ENCODE results near the gene RB1. TPM values are rescaled to one million over a fixed set of nuclear protein-coding genes. Genes with fewer than 3 reads are reported as not detected.

Gene RB1
- total and polyA plus RNA-seq, 2 donors (not counting 3 experiments of a cell fraction or from before 2014, with no cell fraction given), result 8.0 to 41.2 TPM

DNA sequence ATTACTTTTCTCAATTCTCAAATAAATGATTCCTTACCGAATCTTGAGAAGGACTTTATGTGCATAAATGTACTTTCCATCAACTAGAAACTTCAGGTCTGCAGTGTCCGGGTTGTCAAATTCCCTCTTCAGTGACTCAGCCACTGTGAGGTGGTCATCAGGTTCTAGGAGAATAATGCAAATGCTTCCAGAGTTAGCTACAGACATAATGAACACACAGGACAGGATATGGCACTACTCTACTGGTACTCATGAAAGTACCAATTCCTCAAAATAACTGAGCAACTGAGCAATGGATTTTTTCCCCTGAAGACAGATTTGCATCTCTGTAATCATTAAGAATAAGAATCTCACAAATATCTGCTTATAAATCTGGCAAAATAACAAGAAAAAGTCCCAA is 198.2 kb downstream of the RB1 start:
- no peak overlapping the region for H2AFZ ChIP-seq (ENCODE audit: low read depth, low read length)
- no peaks in the 10 kb centered on the region for H3K79me2 ChIP-seq (ENCODE audit: control insufficient read depth, insufficient read depth, low read length)
- no peak overlapping the region for H3K4me2 ChIP-seq (ENCODE audit: insufficient read depth, low read length)
- FAIRE-seq, result peak; percentile 15
- no peaks in the 10 kb centered on the region for H4K20me1 ChIP-seq (replicated peaks; ENCODE audit: control insufficient read depth, extremely low read depth, insufficient read depth, low read length)
- no peaks in the 10 kb centered on the region for H3K9me1 ChIP-seq (replicated peaks; ENCODE audit: control insufficient read depth, extremely low read depth, insufficient read depth, low read length)
- no peaks in the 10 kb centered on the region for H3K36me3 ChIP-seq (ENCODE audit: control insufficient read depth in 2 of 2, extremely low read depth in 1 of 2, insufficient read depth in 2 of 2, low read length in 2 of 2)
- no peak for DNase-seq (ENCODE audit: low read depth, low spot score)
- BruUV-seq (replicated peaks), result no TSS peak
- H3K9ac ChIP-seq (replicated peaks; ENCODE audit: extremely low read depth, insufficient read depth, low read length), result no peak overlapping the region
- intact Hi-C loops (cut with micrococcal nuclease) (no loop called here), dilution Hi-C loops (cut with MboI; ENCODE audit: extremely low pct_ligation_motif_present, low sequenced_read_pairs) (no loop called here)
- no peaks in the 10 kb centered on the region for H3K9me3 ChIP-seq (replicated peaks; ENCODE audit: control insufficient read depth, insufficient read depth, low read length)
- no peak overlapping the region for H3K4me3 ChIP-seq (replicated peaks in 1 of 3; ENCODE audit: insufficient read depth in 1 of 3, low read depth in 1 of 3, low read length in 3 of 3)
- POLR2A ChIA-PET, result no interaction called here
- H3K27ac ChIP-seq (ENCODE audit: insufficient read depth, low read depth, low read length), result no peak overlapping the region
- H3K27me3 ChIP-seq (ENCODE audit: control insufficient read depth in 2 of 2, insufficient read depth in 2 of 2, low read length in 2 of 2), result no peaks in the 10 kb centered on the region
- no peak for TF ChIP-seq POLR2AphosphoS5 (IDR thresholded peaks at IDR 0.05; ENCODE audit: insufficient read depth, low read depth, low read length)
- TF ChIP-seq EZH2 (IDR thresholded peaks at IDR 0.05; ENCODE audit: borderline replicate concordance, low read depth, low read length, severe bottlenecking), result no peak
- TF ChIP-seq GATA2 (IDR thresholded peaks at IDR 0.05; ENCODE audit: insufficient read depth, insufficient read length, low read depth, low read length), result no peak
- TF ChIP-seq, protein P1, sequence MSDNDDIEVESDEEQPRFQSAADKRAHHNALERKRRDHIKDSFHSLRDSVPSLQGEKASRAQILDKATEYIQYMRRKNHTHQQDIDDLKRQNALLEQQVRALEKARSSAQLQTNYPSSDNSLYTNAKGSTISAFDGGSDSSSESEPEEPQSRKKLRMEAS (IDR thresholded peaks at IDR 0.05; ENCODE audit: insufficient read depth, insufficient read length), result no peak
- TF ChIP-seq, protein P2, sequence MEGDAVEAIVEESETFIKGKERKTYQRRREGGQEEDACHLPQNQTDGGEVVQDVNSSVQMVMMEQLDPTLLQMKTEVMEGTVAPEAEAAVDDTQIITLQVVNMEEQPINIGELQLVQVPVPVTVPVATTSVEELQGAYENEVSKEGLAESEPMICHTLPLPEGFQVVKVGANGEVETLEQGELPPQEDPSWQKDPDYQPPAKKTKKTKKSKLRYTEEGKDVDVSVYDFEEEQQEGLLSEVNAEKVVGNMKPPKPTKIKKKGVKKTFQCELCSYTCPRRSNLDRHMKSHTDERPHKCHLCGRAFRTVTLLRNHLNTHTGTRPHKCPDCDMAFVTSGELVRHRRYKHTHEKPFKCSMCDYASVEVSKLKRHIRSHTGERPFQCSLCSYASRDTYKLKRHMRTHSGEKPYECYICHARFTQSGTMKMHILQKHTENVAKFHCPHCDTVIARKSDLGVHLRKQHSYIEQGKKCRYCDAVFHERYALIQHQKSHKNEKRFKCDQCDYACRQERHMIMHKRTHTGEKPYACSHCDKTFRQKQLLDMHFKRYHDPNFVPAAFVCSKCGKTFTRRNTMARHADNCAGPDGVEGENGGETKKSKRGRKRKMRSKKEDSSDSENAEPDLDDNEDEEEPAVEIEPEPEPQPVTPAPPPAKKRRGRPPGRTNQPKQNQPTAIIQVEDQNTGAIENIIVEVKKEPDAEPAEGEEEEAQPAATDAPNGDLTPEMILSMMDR (IDR thresholded peaks at IDR 0.05; ENCODE audit: extremely low read depth in 1 of 2, insufficient read depth in 1 of 2, low read depth in 1 of 2, low read length in 2 of 2), result no peak
- no peak for TF ChIP-seq POLR2A (IDR thresholded peaks at IDR 0.05; ENCODE audit: low read depth, low read length)
- no peak for TF ChIP-seq MYC (IDR thresholded peaks at IDR 0.05; ENCODE audit: low read depth, low read length)
- CTCF ChIA-PET, result interaction anchor here (0.6 kb wide), 1 partner anchor 78 kb away, joined by 3 read pairs; no protein-coding TSS in a partner anchor
- H3K4me1 ChIP-seq (ENCODE audit: control insufficient read depth, extremely low read depth, insufficient read depth, low read length), result peaks cover 3% of the 10 kb centered on the region

All from endothelial cell of umbilical vein (primary cell).